ENCODE measurements around the gene MORF4L1.
"Not testable (repeated sequence)": the region's sequence is repeated elsewhere in the genome, so short reads cannot be mapped to it uniquely, and the experiment has no call there.

The MORF4L1 gene

GRCh38 chr15:78902281-78903032 lies 29.8 kb downstream of the MORF4L1 start:
- DNase-seq, result not testable (repeated sequence)

GRCh38 chr15:78904599-78905358 lies 32.1 kb downstream of the MORF4L1 start:
- DNase-seq, result no peak

GRCh38 chr15:78906316-78906620 lies 33.6 kb downstream of the MORF4L1 start:
- DNase-seq, result no peak

GRCh38 chr15:78907577-78907976 lies 34.9 kb downstream of the MORF4L1 start:
- no peak for DNase-seq

- no peak for DNase-seq
These were observed 36.5 kb downstream of the MORF4L1 start for GRCh38 chr15:78909160-78909695.

- peak; percentile 38 for DNase-seq
These were observed 37.1 kb downstream of the MORF4L1 start for GRCh38 chr15:78909791-78910228.

- no peak for DNase-seq
These were observed 37.6 kb downstream of the MORF4L1 start for GRCh38 chr15:78910271-78910670.

GRCh38 chr15:78912316-78912715 lies 39.6 kb downstream of the MORF4L1 start:
- DNase-seq, result no peak

GRCh38 chr15:78913012-78913411 lies 40.3 kb downstream of the MORF4L1 start:
- no peak for DNase-seq

- no peak for DNase-seq
These were observed 41.5 kb downstream of the MORF4L1 start for GRCh38 chr15:78914027-78914764.

GRCh38 chr15:78915341-78916087 lies 42.8 kb downstream of the MORF4L1 start:
- no peak for DNase-seq

- no peak for DNase-seq
These were observed 43.4 kb downstream of the MORF4L1 start for GRCh38 chr15:78916088-78916487.

- DNase-seq, result no peak
These were observed 45.2 kb downstream of the MORF4L1 start for GRCh38 chr15:78917888-78918287.

GRCh38 chr15:78921517-78921916 lies 48.8 kb downstream of the MORF4L1 start:
- no peak for DNase-seq

- DNase-seq, result no peak
These were observed 49.2 kb downstream of the MORF4L1 start for GRCh38 chr15:78921940-78922339.

- no peak for DNase-seq
These were observed 49.8 kb downstream of the MORF4L1 start for GRCh38 chr15:78922527-78922926.

GRCh38 chr15:78923015-78923414 lies 50.3 kb downstream of the MORF4L1 start:
- no peak for DNase-seq

GRCh38 chr15:78923480-78924360 lies 51.0 kb downstream of the MORF4L1 start:
- DNase-seq, result no peak

- DNase-seq, result no peak
These were observed 52.5 kb downstream of the MORF4L1 start for GRCh38 chr15:78925076-78925624.

- no peak for DNase-seq
These were observed 53.5 kb downstream of the MORF4L1 start for GRCh38 chr15:78925956-78926743.
